Ishikawa (cell line): ENCODE results near the gene LIMCH1.

Source experiments
- CEBPB ChIP-seq: IDR thresholded peaks from 2 replicates; pipeline ENCODE4 v1.6.1; 2012
- CREB1 ChIP-seq: IDR thresholded peaks from 2 replicates; pipeline ENCODE4 v1.6.1; 2012; ENCODE audit warnings: low read depth
- EGR1 ChIP-seq: IDR thresholded peaks from 2 replicates; pipeline ENCODE4 v1.6.1; 2012
- EP300 ChIP-seq: IDR thresholded peaks from 2 replicates; pipeline ENCODE4 v1.6.1; 2012; ENCODE audit warnings: borderline replicate concordance
- FOXM1 ChIP-seq: IDR thresholded peaks from 2 replicates; pipeline ENCODE4 v1.6.1; 2012; ENCODE audit warnings: low read depth, borderline replicate concordance
- MAX ChIP-seq: IDR thresholded peaks from 2 replicates; pipeline ENCODE4 v1.6.1; 2012
- NFIC ChIP-seq: IDR thresholded peaks from 2 replicates; pipeline ENCODE4 v1.6.1; 2012
- RAD21 ChIP-seq: IDR thresholded peaks from 2 replicates; pipeline ENCODE4 v1.6.1; 2012; ENCODE audit warnings: low read depth
- REST ChIP-seq: IDR thresholded peaks from 2 replicates; pipeline ENCODE4 v1.6.1; 2012; ENCODE audit warnings: low read depth, mild to moderate bottlenecking
- TAF1 ChIP-seq: IDR thresholded peaks from 2 replicates; pipeline ENCODE4 v1.6.1; 2012; ENCODE audit warnings: low read depth, mild to moderate bottlenecking
- TCF12 ChIP-seq: IDR thresholded peaks from 2 replicates; pipeline ENCODE4 v1.6.1; 2012; ENCODE audit warnings: low read depth
- TEAD4 ChIP-seq: IDR thresholded peaks from 2 replicates; pipeline ENCODE4 v1.6.1; 2012
- USF1 ChIP-seq: IDR thresholded peaks from 2 replicates; pipeline ENCODE4 v1.6.1; 2012
- YY1 ChIP-seq: IDR thresholded peaks from 2 replicates; pipeline ENCODE4 v1.6.1; 2012; ENCODE audit warnings: low read depth
- ZBTB7A ChIP-seq: IDR thresholded peaks from 2 replicates; pipeline ENCODE4 v1.6.1; 2012; ENCODE audit warnings: low read depth

Gene LIMCH1

GRCh38 chr4:41731569-41732126, 193.7 kb downstream of the LIMCH1 start:
- no peak for TF ChIP-seq CREB1
- TF ChIP-seq EGR1 = no peak
- no peak for TF ChIP-seq EP300
- TF ChIP-seq ZBTB7A = no peak
- no peak for TF ChIP-seq TAF1
- TF ChIP-seq REST = no peak
- TF ChIP-seq MAX = no peak
- no peak for TF ChIP-seq NFIC
- TF ChIP-seq YY1 = no peak
- no peak for TF ChIP-seq FOXM1
- no peak for TF ChIP-seq TEAD4
- TF ChIP-seq RAD21 = no peak
- no peak for TF ChIP-seq USF1
- no peak for TF ChIP-seq TCF12
- TF ChIP-seq CEBPB = no peak

- no peak for TF ChIP-seq REST
- TF ChIP-seq EGR1 = no peak
- TF ChIP-seq TEAD4 = no peak
- no peak for TF ChIP-seq RAD21
- TF ChIP-seq ZBTB7A = no peak
- TF ChIP-seq FOXM1 = no peak
- TF ChIP-seq MAX = no peak
- no peak for TF ChIP-seq EP300
- no peak for TF ChIP-seq USF1
- TF ChIP-seq NFIC = no peak
- no peak for TF ChIP-seq CEBPB
These were observed 196.4 kb downstream of the LIMCH1 start for GRCh38 chr4:41734371-41734770.

GRCh38 chr4:41741354-41741753, 203.4 kb downstream of the LIMCH1 start:
- TF ChIP-seq FOXM1 = no peak
- TF ChIP-seq USF1 = no peak
- TF ChIP-seq TEAD4 = no peak
- no peak for TF ChIP-seq NFIC
- no peak for TF ChIP-seq REST
- TF ChIP-seq CEBPB = no peak
- no peak for TF ChIP-seq TCF12
- no peak for TF ChIP-seq TAF1
- TF ChIP-seq YY1 = no peak
- no peak for TF ChIP-seq EP300
- TF ChIP-seq EGR1 = no peak
- no peak for TF ChIP-seq ZBTB7A
- TF ChIP-seq CREB1 = no peak

- TF ChIP-seq NFIC = no peak
- TF ChIP-seq MAX = no peak
- TF ChIP-seq TAF1 = no peak
- no peak for TF ChIP-seq CEBPB
- no peak for TF ChIP-seq TEAD4
- no peak for TF ChIP-seq ZBTB7A
- TF ChIP-seq EGR1 = no peak
These were observed 206.8 kb downstream of the LIMCH1 start for GRCh38 chr4:41744572-41745291.
